GM19468 (cell line): ENCODE data around the gene SMARCA2.

Experiments used
- ATAC-seq: cut with Tn5 transposase; IDR thresholded peaks from one replicate; pipeline ENCODE4 v1.9.1; 2021; ENCODE audit warnings: mild to moderate bottlenecking, moderate library complexity, moderate number of reproducible peaks; ENCODE audit not compliant: unreplicated experiment; ENCODE audit errors: extremely low read depth

The SMARCA2 gene

GRCh38 chr9:2013743-2014475, 1.2 kb upstream of the SMARCA2 start:
- no peak for ATAC-seq

DNA sequence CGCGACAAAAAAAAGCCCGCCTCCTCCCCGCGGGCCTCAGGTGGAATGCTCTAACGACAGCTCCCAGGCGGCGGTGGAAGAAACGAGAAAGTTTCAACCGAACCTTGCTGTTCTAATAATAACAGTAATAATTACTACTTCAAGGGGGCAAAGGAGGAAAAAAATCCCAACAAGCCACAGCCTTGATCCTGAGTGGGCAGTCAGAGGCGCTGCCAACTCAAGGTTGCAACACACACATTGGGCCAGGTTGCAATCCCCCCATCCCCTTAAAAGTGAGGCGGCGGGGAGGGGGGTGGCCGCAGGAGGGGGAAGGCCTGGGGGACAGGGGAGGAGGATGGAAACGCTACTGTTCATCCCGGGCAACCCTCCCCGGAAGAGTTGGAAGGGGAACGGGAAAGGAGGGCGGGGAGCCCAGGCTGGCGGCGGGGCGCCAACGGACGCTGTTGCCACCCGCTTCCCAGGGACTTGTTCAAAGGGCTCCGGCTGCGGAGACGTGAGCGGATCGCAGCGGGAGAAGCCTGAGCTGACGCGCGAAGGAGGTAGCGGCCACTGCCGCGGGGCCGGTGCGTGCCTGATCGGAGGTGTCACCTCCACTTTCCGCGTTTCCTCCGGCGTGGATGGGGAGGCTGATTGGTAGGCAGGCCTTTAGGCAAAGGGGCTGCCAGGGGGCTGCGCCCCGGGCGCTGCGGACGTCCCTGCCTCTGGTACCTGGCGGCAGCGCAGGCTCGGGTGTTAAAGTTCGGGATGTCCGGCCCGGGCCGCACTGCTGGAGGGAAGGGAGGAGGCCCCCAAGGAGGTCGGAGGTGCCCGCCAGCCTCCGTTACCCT, 647 bp downstream of the SMARCA2 start:
- ATAC-seq = no peak

GRCh38 chr9:2016408-2017330, 1.5 kb downstream of the SMARCA2 start:
- ATAC-seq = no peak

DNA sequence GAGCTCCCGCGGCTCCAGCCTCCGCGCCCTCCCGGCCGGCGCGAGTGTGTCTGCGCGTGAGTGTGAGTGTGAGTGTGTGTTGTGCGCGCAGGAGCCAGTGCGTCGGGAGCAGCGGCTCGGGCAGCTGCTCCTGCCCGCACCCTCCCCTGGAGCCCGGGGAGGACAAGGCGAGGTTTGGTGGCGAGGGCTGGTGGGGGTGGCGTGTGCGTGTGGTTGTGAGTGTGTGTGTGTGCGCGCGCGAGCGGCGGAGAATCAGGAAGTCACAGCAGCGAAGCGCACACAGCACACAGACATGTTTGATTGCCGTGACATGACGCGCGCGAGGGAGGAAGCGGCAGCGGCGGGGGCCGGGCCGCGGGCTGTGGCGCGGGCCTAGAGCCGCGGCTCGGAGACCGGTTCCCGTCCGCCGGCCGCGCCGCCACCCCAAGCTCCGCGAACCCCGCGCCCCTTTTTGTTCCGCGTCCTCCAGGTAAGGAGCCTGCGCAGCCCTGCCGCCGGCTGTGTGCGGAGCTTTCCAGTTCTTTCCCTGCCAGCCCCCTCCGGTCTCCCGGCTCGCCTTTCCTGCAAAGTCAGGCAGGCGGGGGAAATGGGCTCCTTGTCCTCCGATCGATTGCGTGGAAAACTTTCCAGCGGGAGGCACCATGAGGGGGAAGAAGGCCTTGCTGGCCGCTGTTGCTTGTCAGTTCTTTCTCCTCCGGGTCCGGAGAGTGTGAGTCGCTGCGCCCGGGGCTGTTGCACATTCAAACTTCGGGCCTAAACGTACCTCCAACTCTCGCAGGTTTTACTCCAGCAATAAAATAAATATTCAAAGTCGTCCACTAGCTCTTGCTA, 2.4 kb downstream of the SMARCA2 start:
- ATAC-seq = peak; percentile 12

GRCh38 chr9:2018162-2018643, 3.1 kb downstream of the SMARCA2 start:
- ATAC-seq = no peak

- no peak for ATAC-seq
These were observed 3.8 kb downstream of the SMARCA2 start for GRCh38 chr9:2018764-2019558.

DNA sequence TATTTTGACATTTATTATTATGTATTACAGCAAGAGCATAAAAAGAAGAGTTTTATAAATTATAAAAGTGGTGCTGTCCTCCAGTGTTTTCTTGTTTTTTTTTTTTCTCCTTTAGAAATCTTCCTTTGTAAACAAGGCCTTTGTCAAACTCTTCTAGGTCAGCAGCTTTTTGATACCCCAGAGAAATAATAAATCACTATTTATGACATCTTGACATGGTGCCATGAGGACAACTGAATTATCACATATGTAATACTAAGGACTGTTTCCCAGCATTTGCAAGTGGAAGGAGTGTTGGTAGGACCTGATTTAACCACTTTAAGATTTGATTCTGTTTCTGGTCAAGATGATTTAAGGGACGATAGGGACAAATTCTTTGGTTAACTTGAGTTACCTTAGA, 4.6 kb downstream of the SMARCA2 start:
- ATAC-seq = no peak

- no peak for ATAC-seq
These were observed 6.6 kb downstream of the SMARCA2 start for GRCh38 chr9:2021731-2022130.

- ATAC-seq = no peak
These were observed 7.4 kb downstream of the SMARCA2 start for GRCh38 chr9:2022560-2022959.

DNA sequence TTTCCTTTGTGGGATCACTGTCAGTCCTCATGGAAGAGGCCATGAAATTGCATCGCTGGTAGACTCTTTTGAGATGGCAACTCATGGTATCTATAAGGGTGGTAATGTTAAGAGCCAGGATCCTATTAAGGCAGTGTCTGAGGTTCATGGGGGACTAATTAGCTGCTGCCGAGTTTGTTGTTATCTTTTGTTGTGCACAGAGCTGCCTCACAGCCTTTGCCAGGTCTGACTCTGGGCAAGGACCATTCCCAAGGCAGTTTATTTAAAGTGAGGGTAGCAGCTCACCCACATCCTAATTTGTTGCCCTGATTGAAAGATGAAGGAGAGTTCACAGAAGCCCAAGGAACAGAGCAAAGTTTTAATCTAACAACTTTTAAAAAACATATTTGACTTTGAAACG, 7.9 kb downstream of the SMARCA2 start:
- no peak for ATAC-seq

GRCh38 chr9:2023532-2023931, 8.4 kb downstream of the SMARCA2 start:
- ATAC-seq = peak; percentile 53

GRCh38 chr9:2024888-2025782, 10.0 kb downstream of the SMARCA2 start:
- no peak for ATAC-seq

DNA sequence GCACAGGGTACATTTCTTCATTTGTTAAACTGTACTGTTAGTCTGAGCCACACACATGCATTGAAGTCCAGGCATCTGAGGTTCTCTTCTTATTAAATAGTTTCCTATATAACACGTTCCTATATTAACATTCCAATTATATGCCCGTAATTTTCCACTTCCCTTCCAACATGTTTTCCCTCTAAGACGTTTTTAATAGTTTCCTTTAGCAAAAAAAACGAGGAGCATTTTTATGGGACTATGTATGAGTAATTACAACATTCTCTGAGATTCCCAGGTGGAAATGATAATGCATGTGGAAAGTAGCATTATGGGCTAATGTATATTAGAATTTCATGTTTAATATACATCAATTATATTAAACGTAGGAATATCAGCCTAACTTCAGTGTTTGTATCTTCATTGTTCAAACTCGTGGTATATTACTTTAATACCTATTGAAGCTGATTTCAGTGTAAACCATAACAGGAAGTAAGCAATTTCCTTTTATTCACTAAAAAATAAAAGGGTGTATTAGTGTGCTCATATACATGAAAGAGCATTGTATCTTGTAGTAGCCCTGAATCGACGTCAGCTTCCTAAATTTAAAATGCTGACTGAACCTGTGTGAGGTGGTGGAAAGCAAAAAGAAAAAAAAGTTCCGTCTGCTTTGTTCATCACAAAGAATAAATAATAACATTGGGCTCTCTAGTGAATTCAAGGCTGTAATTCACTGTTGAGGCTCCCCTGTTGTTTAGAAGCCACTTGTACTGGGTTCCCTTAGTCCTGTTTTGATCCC, 11.3 kb downstream of the SMARCA2 start:
- ATAC-seq = no peak

DNA sequence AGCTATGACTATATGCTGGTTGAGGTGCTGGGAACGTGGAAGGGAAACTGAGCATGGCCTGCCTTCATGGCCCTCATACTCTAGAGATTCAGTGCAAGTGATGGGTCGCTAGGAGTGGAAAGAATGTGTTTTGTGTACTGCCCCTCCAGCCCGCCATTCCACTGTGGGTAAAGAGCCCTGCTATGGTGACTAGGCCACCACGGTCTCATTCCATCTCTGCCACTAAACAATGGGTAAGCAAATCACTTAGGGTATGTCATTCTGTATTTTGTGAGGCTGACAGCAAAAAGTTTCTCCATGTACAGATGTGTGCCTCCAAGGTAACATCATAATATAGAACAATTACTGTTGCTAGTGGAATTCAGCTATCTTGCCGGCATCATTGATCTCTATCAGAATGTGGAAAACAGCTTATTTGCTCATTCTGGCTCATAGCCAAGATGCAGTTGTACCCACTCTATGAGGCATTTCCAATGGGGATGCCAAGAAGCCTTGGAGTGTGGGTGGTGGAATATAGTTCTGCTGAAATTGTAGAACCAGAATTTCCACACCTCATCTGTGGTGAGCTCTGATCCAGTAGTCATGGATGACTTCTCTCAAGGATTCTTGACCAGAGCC, 12.5 kb downstream of the SMARCA2 start:
- no peak for ATAC-seq

DNA sequence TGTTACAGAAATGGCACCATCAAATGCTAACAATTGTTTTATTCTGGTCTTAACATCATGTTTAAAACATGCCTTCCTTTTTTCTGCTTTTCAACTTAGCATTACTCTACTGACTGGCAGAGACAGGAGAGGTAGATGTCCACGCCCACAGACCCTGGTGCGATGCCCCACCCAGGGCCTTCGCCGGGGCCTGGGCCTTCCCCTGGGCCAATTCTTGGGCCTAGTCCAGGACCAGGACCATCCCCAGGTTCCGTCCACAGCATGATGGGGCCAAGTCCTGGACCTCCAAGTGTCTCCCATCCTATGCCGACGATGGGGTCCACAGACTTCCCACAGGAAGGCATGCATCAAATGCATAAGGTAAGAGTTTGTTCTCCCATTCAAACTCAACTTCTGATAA, 13.7 kb downstream of the SMARCA2 start:
- no peak for ATAC-seq

- no peak for ATAC-seq
These were observed 14.6 kb downstream of the SMARCA2 start for GRCh38 chr9:2029666-2030170.
